Stimulated activated CD8-positive, alpha-beta memory T cell treated with anti-CD3 and anti-CD28 coated beads, Interleukin-15, amount 100 ng/mL, for 48 hours (primary cell): ENCODE results near the gene KRT86.
"Not testable (repeated sequence)": the region's sequence is repeated elsewhere in the genome, so short reads cannot be mapped to it uniquely, and the experiment has no call there.

Experiments
- DNase-seq, 2 donors: peaks; one replicate each; pipeline ENCODE4 v3.0.0-alpha.2; 2020; ENCODE audit warnings: low read depth in 2 of 2

Gene KRT86

GRCh38 chr12:52238916-52239646 is 35.4 kb upstream of the KRT86 start:
- DNase-seq, result no peak

GRCh38 chr12:52239767-52240166 is 34.7 kb upstream of the KRT86 start:
- DNase-seq, result no peak

- not testable (repeated sequence) for DNase-seq
These were observed 34.2 kb upstream of the KRT86 start for GRCh38 chr12:52240247-52240646.

- DNase-seq, result no peak
These were observed 33.1 kb upstream of the KRT86 start for GRCh38 chr12:52241205-52241842.

- DNase-seq, result no peak
These were observed 31.8 kb upstream of the KRT86 start for GRCh38 chr12:52242442-52243258.

- no peak for DNase-seq
These were observed 31.1 kb upstream of the KRT86 start for GRCh38 chr12:52243259-52243855.

- DNase-seq, result peak; percentile 68
These were observed 30.4 kb upstream of the KRT86 start for GRCh38 chr12:52243856-52244614.

- no peak for DNase-seq
These were observed 29.8 kb upstream of the KRT86 start for GRCh38 chr12:52244615-52244994.

GRCh38 chr12:52245259-52245961 is 29.0 kb upstream of the KRT86 start:
- DNase-seq, result no peak

GRCh38 chr12:52245962-52246569 is 28.4 kb upstream of the KRT86 start:
- no peak for DNase-seq

- no peak for DNase-seq
These were observed 27.5 kb upstream of the KRT86 start for GRCh38 chr12:52246720-52247621.

- no peak for DNase-seq
These were observed 26.6 kb upstream of the KRT86 start for GRCh38 chr12:52247622-52248540.

GRCh38 chr12:52248541-52249461 is 25.6 kb upstream of the KRT86 start:
- DNase-seq, result no peak

GRCh38 chr12:52249511-52250047 is 24.9 kb upstream of the KRT86 start:
- no peak for DNase-seq

GRCh38 chr12:52250048-52250990 is 24.1 kb upstream of the KRT86 start:
- no peak for DNase-seq
